Activated effector memory CD4-positive, alpha-beta T cell treated with anti-CD3 and anti-CD28 coated beads, Interleukin-2, amount 50 U/mL, for 16 hours (primary cell): ENCODE measurements around the gene TFDP2.
"Not testable (repeated sequence)": the region's sequence is repeated elsewhere in the genome, so short reads cannot be mapped to it uniquely, and the experiment has no call there.

Experiments used
- DNase-seq: peaks from one replicate; pipeline ENCODE4 v3.0.0-alpha.2; 2020

The TFDP2 gene

DNA sequence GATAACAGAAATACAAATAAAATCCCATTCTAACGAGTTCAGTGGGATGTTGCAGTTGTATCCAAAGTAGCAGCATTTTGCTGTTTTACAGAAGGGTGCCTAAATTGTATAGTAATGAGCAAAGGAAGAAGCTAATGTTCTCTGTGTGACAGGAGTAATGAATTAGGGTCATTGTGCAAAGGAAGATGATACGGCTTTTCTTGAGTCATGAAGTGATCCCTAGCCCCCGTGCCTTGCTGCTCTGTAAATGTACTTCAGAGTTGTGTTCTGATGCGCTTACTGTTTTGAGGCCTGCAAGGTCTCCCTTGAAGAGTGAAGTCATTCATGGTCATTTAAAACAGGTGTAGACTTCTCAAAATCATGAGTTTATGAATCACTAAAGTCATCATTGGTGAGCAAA lies 235.0 kb downstream of the TFDP2 start:
- no peak for DNase-seq

DNA sequence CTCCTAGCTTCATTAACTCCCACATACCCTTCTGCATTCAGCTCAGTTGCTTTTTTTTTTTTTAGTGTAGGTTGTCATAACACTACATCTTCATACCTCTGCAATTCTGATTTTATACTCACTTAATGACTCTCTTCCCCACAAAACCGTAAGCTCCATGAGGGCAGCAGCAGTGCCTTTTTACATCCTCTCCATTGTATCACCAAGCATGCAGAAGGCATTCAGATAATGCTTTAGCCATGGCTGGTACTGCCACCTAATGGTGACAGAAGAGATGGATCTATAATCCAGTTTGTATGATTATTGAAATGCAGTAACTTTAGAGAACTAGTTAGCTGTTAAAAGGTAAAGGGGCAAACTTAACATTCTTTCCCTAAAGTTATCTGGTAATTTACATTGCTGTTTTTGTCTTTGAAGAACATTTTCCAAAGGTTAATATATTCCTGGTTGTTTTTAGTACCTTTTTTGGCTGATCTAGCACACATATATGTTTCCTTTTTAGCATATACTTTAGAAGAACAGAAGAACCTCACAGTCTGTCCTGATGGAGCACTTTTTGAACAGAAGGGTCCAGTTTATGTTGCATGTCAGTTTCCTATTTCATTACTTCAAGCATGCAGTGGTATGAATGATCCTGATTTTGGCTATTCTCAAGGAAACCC lies 236.1 kb downstream of the TFDP2 start:
- DNase-seq: peak; percentile 67

DNA sequence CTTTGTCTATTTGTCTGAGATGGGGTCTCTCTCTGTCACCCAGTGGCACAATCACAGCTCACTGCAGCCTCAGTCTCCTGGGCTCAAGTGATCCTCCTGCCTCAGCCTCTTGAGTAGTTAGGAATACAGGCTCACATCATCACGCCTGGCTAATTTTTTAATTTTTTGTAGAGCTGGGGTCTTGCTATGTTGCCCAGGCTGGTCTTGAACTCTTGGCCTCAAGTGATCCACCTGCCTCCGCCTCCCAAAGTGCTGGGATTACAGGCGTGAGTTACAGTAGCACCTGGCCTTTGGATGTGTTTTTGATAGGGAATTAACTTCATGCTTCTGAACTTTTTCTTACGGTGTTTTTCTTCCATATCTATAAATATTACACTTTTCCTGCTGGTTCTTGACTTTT lies 239.4 kb downstream of the TFDP2 start:
- DNase-seq: not testable (repeated sequence)

DNA sequence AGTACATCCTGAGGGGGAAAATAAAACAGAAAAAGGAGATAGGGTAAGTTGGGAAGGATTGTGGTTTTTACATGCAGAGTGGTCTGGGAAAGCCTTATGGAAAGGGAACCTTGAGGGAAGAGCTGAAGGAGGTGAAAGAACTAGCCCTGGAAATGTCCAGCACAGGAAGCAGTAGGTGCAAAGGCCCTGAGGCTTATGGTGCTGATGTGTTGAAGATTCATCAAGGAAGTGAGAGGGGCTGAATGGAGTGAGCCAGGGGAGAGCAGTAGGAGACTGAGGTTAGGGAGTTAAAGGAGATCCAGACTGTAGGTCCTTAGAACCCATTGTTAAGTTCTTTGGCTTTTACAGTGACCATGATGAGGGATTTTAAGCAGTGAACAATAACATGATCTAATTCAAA lies 239.9 kb downstream of the TFDP2 start:
- no peak for DNase-seq

DNA sequence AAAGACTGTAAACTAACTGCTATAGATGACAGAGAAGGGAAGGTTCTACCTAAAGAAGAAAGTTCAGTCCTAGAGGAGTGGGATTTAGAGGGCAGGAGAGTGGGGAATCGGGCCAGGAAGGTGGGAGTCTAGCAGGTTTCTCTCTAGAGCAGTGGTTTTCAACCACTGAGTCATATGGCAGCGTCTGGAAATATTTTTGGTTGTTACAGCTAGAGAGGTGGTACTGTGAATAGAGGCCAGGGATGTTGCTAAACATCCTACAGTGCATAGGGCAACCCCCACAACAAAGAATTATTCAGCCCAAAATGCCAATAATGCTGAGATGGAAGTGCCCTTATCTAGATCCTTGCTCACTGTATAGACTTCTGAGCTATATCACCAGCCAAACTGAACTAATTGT lies 244.2 kb downstream of the TFDP2 start:
- DNase-seq: no peak

DNA sequence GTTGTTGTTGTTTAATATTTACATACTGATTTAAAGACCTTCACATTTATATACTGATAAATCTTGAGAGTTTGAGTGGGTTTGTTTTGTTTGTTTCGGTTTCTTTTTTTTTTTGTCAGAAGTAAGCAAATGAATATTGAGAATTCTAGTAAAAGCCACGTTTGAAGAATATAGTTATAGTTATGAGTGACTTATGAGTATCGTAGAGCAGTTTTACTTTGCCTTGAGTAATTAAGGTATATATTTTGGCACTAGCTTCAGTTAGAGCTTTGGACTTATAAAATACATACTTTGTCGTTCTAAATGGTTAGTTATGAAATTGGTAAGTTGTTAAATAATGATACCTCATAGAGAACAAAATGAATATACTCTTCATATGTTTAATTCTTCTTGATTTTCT lies 245.1 kb downstream of the TFDP2 start:
- no peak for DNase-seq

DNA sequence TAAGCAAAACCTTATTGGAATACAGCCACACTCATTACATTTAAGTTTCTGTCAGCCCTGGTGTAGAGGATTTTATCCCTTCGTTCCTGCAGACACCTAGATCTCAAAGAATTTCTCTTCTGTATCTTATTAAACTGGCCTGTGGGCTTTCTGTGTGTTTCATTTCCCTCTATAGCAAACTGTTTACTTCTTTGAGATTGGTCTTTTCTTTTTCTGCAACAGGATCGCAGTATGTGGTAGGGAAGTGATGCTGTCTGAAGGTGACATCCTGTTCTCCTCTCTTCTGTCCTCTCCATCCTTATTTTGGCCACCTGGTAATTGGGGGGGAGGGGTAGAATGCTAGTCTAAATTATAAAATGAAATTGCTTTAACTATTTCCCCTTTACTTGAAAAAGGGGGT lies 247.4 kb downstream of the TFDP2 start:
- no peak for DNase-seq

DNA sequence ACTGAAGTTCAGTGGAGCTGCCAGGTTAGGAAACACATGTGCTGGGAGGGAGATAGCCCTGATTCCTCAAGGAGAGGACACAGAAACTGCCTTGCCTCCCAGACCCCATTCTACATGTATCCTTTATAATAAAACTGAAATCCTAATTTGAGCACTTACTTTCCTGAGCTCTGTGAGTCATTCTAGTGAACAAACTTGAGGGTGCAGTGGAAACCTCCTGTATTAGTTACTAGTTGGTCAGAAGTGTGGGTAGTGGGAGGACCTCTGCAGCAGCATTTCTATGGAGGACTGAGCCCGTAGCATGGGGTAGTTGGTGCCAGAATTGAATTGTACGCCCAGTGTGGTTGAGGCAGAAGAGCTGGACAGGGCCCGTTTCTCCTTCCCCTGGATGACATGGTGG lies 249.0 kb downstream of the TFDP2 start:
- no peak for DNase-seq

DNA sequence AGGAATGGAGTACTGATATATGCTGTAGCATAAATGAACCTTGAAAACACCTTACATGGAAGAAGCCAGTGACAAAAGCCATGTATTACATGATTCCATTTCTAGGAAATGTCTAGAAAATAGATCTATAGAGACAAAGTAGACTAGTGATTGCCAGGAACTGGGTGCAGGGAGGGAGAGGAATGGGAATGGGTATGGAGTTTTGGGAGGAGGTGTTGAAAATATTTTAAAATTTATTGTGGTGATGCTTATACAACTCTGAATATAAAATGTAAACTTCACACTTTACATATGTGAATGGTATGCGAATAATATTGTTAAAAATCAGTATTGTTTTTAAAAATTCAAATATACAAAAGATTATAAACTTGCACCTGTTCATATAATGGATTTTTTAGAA lies 250.4 kb downstream of the TFDP2 start:
- no peak for DNase-seq

DNA sequence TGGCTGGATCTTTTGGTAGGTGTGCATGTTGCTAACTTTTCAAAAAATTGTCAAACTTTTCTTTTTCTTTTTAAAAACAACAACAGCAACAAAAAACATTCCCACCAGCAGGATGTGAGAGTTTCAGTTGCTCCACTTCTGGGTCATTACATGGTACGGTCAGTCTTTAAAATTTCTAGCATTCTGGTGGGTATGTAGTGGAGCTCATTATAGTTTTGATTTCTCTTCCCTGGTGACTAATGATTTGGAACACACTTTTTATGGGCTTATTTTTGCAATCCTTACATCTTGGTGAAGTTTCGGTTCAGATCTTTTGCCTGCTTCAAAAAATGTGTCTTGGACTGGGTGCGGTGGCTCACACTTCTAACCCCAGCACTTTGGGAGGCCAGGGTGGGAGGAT lies 253.6 kb downstream of the TFDP2 start:
- DNase-seq: no peak

DNA sequence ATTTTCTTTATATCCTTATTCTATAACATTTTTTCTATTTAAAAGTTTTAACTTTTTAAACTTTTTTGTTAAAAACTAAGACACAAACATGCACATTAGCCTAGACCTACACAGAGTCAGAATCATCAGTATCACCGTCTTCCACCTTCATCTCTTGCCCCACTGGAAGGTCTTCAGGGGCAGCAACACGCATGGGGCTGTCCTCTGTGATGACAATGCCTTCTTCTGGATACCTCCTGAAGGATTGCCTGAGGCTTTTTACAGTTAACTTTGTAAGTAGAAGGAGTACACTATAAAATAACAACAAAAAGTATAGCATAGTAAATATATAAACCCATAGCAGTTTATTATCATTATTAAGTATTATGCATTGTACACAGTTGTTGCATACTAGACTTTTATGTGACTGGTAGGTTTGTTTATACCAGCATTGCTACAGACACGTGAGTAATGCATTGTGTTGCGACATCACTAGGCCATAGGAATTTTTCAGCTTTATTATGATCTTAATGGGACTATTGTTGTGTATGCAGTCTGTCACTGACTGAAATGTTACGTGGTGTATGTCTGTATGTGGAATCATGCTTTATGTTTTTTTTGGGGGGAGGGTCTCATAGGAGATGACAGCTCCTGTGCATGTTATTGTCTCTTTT lies 254.7 kb downstream of the TFDP2 start:
- no peak for DNase-seq
